GM19467 (cell line): Measurements from ENCODE around the gene PLS3.
"Not testable (repeated sequence)": the region's sequence is repeated elsewhere in the genome, so short reads cannot be mapped to it uniquely, and the experiment has no call there.

Source experiments
- ATAC-seq: cut with Tn5 transposase; IDR thresholded peaks from one replicate; pipeline ENCODE4 v1.9.1; 2021; ENCODE audit warnings: mild to moderate bottlenecking, moderate library complexity; ENCODE audit not compliant: unreplicated experiment

Gene PLS3

GRCh38 chrX:115560978-115561604 is at the start of gene PLS3:
PLS3 (plus strand) TSS chrX:115561174; CDS start chrX:115610251, 49,077 bp downstream.
- ATAC-seq = no peak

DNA sequence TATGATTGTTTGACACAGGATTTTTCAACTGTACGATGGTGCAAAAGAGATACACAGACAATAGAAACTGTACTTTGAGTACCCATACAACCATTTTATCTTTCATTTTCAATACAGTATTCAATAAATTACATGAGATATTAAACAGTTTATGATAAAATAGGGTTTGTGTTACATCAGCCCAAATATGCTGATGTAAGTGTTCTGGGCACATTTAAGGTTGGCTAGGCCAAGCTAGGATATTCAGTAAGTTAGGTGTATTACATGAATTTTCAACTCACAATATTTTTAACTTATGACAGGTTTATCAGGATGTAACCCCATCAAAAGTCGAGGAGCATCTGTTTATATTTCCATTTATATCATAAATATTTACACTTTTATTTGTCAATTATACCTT is 42.9 kb upstream of the PLS3 start:
- ATAC-seq = no peak

- no peak for ATAC-seq
Measured at GRCh38 chrX:115521741-115522140, 39.2 kb upstream of the PLS3 start.

DNA sequence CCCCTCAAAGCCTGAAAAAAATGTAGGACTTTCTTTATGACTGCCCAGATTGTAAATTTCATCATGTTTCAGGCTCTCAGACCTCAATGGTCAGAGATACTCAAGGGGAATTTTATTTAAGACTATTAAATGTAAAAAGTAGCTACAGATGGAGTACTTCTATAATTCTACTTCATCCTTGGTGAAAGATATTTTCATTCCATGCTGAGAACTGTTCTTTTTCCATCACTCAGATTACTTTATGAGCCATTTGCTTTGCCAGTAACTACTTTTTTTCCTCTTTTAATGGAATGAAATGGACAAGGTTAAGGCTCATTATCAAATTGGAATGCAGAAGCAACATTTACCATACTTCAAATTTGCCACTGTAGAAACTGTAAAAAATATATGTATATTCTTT is 38.0 kb upstream of the PLS3 start:
- no peak for ATAC-seq

DNA sequence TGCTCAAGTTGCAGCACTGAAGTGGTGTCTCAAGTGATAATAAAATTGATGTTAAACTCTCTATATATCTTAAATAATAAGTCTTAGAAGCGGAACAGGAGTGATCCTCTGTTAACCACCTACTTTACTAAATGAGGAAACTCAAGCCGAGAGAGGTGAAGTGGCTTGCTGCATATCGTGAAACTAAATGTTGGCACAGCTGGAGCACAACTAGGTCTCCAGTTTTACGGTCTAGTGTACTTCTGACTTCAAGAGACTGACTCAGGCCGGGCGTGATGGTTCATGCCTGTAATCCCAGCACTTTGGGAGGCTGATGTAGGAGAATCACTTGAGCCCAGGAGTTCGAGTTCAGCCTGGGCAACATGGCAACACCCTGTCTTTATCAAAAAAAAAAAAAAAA is 35.5 kb upstream of the PLS3 start:
- ATAC-seq = no peak

- no peak for ATAC-seq
Measured at GRCh38 chrX:115531818-115532403, 29.1 kb upstream of the PLS3 start.

DNA sequence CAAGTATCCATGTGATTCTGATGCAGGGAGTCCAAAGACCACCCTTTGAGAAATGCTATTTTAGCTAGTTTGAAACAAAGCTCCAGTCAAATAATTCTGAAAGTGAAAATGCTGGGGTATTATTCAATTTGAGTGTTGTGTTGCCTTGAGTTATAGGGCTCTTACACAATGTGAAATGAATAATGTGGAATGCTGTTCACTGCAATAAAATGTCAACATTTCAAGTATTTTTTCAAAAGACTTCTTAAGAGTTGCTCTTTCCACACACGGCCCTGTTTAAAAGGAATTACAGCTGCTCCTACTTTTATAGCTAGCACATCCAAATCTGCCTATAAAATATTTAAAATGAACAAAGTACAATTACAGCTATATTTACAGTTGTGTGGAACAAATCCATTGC is 27.5 kb upstream of the PLS3 start:
- ATAC-seq = no peak

- ATAC-seq = no peak
Measured at GRCh38 chrX:115534383-115534782, 26.6 kb upstream of the PLS3 start.

DNA sequence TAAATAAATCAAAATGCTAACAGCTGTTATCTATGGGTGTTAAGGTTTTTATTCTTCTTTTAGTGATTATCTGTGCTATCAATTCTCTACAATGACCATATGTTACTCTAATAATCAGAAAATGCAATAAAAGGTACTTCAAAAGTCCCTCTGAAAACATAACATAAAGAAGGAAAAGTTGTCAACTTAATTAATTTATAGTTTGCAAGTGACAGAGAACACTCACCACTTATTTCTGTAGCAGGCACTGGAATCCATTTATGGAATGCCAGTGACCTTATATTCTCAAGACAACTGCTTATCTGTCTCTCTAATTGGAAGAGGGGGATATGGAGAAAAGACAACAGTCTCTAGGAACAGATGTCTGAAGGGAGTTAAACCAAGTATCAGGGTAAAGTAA is 25.6 kb upstream of the PLS3 start:
- ATAC-seq = no peak

DNA sequence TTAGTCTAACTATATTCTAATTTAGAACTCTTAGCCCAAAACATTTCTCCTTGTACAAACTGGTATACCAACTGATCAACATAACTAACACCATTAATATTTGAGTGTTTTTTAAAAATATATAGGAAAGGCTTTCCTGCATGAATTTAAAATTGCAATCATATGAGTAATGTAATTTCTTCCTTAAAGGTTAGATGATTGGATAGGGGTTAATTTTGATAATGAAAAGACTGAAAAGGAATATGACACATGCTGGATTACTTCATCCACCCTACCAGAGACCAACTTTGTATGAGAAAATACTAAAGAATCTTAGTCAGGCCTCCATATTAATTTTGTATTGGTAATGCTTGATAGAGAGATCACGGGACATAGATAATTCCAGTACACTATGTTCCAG is 25.1 kb upstream of the PLS3 start:
- no peak for ATAC-seq

DNA sequence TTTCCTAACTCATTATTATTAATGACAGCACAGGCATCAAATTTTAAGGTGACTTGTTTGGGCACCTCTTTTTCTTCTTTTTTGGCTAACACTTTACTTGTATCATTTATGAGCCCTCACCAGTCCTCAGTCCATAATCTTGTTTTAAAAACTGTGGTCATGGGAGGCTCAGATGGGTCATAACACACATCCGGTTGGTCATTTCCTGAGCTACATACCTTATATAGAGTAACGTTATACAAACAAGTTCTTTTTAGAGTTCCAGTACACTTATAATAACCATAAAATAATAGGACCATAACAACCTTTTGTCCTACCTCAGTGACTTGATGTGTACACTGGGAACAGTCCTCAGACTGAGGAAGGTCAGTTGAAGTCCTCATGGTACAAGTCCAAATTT is 21.1 kb upstream of the PLS3 start:
- no peak for ATAC-seq

DNA sequence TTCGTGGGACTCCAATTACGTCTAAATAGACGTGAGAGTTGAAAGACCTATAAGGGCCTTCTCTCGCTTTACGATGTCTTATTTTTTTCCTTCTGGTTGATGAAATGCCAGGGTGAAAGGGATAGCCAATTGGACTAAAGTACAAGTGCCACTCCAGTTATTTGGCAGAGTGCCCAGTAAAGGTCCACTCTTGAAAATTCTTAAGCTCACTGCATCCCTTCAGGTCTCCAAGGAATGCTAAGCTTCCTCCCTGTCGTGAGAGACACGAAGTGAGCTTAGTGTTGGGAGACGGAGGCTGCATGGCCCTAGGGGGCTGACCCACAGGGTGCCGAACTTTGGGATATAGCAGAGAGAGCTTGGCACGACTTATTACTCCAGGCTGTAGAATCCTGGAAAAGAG is 19.9 kb upstream of the PLS3 start:
- not testable (repeated sequence) for ATAC-seq

- ATAC-seq = no peak
Measured at GRCh38 chrX:115547448-115547847, 13.5 kb upstream of the PLS3 start.

GRCh38 chrX:115549008-115549407 is 12.0 kb upstream of the PLS3 start:
- no peak for ATAC-seq

DNA sequence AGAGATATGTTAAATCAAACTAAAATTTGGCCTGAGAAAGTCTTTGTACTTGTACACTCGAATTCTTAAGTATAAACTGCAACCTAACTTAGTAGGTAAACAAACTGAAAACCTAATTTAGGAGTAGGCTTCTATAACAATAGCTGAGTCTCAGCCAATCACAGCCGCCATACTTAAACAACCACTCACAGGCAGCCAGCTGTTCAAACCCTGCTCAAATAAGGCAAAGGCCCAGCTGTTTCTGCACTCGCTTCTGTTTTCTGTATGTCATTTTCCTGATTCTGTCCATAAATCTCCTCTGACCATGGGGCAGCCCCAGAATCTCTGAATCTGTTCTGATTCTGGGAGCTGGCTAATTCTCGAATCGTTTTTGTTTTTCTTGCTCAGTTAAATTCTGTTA is 7.8 kb upstream of the PLS3 start:
- no peak for ATAC-seq

DNA sequence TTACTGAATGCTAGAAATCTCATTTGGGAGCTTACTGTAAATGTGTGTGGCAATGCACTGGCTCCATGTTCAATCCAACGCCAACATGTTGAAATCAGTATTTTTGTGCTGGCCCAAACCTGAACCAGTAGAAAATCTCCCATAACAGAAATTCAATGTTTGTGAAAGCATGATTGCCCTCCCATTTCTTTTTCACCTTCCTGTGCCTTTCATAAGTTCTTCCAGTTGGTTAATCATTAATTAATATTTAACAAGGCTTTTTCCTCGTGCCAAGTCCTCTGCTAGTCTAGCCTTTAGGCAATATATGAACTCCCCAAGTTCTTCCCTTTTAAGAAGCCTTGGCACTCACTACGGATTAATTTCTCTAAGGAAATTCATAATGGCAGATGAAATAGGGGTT is 1.3 kb upstream of the PLS3 start:
- ATAC-seq = no peak

GRCh38 chrX:115560211-115560977 is 580 bp upstream of the PLS3 start:
- no peak for ATAC-seq

GRCh38 chrX:115561605-115562479 is 868 bp downstream of the PLS3 start:
- ATAC-seq = no peak

DNA sequence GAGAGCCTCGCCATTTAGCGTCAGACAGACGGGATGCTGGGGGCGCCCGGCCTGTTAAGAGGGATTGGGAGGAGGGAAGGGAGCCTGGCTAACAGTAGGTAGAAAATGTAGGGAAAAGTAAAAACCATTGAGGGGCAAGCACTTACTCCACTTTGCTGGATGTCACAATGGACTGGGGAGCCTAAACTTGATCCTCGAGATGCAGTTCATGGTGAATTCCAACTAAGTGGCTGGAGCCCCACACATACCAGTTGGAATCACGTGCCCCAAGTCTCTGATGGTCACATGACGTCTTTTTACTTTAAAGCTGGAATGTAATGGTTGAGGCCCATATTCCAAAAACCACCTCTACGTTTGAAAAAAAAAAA is 1.5 kb downstream of the PLS3 start:
- ATAC-seq = no peak

GRCh38 chrX:115563633-115564162 is 2.7 kb downstream of the PLS3 start:
- ATAC-seq = no peak

DNA sequence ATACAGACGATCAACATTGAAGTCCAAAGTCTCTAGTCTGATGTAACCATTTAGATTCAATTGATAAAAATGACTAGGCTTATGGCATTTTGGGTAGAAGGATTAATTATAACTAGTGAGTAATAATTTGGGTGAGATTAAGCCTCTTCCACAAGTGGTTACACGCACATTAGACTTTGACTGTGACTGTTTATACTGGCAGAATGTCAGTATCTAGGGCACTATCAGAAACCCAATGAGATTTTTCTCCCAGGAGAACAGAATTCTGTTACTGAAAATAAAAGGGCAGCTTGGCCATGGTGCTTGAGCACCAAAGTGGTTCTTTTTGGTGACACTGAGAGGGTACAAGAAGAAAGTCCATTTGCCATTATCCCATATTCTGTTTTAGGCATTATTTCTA is 3.3 kb downstream of the PLS3 start:
- no peak for ATAC-seq
